Frontal cortex (tissue), 4 donors: ENCODE results near the gene AK8. TPM values are rescaled to one million over a fixed set of nuclear protein-coding genes. Genes with fewer than 3 reads are reported as not detected.
A peak's percentile ranks its signal among the peaks of the same experiment; 100 is the strongest.

Experiments
- DNase-seq, 2 donors: peaks; one replicate each; pipeline ENCODE4 v3.0.0; 2012; ENCODE audit warnings: low spot score in 2 of 2
- FAIRE-seq: peaks from 2 replicates; lab custom pipeline; 2012; peaks lifted over from hg19 to GRCh38; lab: Jason Lieb, UNC
- total RNA-seq: library from RNA; depleted of rRNA; stranded (reverse); fragments of >200 nt; gene quantifications from one replicate; pipeline ENCODE4 v1.2.3, GENCODE V29; 2014
- donor health status: control.
- donor health status: control.
- donor health status: control.

The AK8 gene
- total RNA-seq, 1 donor from 2014 or later = 1.2 TPM

DNA sequence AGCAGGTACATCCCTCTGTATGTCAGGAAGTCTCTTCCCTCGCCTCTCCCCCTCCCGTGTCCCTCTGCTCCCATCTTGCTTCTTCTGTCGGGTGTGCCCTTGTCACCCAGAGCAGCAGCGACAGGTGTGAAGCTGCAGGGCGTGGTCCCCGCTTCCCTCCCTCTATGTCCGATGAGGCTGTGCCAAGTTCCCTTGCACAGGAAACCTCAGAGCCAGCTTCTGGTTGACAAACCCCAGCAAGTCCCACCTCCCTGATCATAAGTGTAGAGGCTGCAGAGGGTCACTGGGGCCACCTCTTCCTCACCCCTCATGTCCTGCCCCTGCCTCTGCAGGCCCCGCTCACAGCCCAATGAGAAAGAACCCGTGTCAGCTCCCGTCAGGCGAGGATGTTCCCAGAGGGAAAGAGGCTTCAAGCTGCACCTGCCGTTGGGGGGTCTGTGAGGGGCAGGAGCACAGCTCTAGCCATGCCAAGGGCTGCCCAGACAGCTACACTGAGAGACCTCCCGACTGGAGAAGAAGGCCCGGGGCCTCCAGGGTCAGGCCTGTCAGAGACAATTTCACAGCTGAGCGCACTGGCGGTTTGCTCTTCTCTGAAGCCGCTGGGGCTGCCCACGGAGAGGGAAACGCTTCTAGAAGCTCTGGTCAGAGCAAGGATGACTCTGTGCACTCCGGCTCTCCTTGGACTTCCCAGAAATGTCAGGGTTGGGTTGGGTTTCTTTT is 73.3 kb downstream of the AK8 start:
- DNase-seq (no peak), FAIRE-seq (no peak)

DNA sequence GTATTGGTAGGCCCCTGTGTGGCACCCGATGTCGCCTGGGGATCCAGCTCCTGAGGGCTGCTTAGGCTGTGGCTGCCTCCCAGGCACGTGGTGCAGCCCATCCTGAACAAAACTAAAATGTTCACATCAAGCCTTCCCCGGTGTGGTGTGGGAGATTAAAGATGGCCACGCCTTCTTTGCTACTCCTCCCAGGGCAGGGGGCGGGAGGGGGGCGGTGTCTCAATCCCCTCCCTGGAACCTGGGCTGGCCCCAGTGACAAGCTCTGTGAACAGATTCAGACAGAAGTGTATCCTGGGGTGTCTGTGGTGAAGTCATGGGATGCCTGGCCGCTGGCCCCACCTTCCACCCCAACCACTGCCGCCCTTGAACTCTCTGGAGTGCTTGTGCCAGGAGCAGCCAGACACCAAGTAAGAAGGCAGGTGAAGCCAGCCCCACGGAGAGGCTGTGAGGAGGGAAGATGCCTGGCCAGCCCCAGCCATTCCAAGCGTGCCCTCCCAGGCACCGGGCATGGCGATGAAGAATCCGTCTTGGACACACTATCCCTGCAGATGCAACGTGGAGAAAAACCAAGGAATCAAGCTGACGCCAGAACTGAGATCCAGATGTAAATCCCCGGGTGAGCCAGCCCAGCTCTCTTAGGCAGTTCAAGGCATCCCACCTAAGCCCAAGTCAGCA is 75.8 kb downstream of the AK8 start:
- DNase-seq (no peak), FAIRE-seq (no peak)

DNA sequence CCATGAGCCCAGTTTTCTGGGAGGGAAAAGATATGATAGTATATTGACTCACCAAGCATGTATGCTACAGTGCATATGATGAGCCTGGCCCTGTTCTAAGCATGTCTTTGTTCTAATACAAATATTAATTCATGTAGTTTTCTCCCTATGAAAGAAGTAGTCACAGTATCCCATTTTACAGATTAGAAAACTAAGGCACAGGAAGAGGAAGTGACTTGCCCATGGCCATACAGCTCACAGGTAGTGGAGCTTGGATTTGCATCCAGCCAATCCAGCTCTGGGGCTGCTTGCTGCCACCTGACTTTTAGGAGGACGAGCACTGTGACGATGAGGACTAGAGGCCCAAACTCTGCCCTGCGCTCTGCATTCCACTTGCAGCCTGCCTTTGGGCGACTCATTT is 76.4 kb downstream of the AK8 start:
- FAIRE-seq (no peak), DNase-seq (no peak)

DNA sequence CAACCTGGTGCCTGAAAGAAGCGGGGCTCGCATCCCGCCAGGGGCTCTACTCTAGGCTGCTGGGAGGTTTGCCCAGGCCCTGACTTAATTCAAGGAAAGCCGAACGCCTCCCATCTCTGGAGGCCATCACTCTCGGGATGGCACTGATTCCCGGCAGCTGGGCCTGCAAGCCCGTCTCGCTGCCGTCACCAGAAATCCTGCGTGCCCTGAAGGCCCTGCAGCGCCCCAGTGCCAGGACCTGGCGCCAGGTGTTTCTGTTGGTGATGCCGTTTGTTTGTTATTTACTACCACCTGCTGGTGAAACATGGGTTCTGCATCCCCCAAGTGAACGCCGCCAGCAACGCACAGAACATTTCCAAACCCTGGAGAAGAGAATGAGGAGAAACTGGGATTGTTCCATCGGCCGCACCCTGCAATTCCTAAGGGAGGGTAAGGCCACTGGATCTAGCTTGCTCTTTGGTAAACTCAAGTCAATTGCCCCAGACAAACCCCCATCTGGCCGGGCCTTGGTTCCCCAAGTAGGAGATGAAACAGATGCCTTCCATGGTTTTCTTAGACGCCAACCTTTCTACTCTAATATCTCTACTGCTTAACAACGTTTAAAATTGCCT is 77.9 kb downstream of the AK8 start:
- FAIRE-seq = no peak
- DNase-seq = peak; percentile 48 to 56

DNA sequence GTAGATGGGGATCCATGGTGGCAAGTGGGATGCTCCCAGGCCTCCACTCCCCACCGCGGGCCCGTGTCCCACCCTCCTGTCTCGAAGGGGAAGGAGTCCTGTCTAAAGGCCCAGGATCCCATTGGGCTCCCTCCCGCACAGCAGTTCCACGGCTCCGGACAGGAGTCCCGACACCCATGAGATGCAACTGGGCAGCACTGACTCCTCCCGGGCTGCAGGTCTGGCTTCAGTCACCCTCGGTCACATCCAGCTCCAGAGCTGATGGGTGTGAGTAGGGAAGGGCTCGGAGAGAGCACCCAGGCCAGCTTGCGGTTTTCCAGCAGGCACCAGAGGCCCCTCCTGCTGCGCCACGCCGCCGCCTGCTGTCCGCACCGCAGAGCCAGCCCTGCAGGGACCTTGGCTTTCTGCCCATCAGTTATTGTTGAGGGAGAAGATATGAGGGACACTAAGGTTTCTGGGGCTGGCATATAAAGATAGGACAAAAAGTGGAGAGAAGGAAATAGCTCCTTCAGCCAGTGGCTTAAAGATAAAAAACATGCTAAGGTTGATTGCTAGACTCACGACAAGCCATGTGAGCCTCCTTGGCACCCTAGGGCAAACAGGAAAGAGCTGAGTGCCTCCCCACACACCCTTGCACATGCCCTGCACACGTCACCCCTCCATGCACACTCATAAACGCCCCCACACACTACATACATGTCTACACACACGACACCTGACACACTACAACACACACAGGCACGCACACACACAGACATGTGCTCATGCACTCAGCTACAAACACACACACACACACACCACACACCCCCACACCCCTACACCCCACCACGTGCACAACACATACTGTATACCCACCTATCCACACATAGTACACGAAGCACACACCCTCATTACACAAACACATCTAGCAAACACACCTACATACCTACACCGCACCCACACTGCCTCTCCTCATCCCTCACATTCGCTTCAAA is 79.0 kb downstream of the AK8 start:
- FAIRE-seq (no peak), DNase-seq (no peak)

DNA sequence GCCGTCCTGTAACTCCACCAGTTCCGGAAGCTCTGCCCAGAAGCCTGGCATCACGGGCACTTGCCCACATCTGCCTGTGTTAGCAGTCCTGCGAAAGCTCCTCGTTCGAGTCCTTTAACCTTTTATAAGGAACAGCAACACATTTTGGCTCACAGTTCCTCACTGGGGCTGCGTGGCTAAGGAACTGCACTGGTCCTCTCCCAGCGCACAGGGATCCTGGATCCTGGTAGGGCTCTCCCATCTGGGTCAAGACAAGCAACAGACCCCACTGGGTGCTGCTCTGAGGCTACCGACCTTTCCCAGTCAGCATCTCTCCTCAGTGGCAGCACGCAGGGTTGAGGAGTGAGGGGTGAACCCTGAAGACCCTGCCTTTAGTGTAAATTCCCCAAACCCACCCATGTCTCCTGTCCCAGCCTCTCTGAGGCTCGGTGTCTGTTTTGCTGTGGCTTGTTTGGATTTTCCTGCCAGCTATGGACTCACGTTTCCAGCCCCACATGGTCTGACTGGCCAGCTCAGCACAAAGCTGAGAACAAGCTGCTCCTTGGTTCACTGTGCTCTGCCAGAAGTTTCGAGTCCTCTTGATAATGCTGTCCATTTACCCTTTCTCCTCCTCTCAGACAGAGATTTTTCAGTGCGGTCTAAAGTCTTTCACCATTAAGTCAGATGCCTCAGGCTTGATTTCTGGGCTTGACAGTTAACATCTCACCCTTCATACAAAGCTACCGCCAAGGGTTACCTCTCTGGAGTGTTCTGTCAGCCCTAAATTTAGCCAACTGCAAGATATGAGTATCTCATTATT is 80.0 kb downstream of the AK8 start:
- DNase-seq (no peak), FAIRE-seq (no peak)

DNA sequence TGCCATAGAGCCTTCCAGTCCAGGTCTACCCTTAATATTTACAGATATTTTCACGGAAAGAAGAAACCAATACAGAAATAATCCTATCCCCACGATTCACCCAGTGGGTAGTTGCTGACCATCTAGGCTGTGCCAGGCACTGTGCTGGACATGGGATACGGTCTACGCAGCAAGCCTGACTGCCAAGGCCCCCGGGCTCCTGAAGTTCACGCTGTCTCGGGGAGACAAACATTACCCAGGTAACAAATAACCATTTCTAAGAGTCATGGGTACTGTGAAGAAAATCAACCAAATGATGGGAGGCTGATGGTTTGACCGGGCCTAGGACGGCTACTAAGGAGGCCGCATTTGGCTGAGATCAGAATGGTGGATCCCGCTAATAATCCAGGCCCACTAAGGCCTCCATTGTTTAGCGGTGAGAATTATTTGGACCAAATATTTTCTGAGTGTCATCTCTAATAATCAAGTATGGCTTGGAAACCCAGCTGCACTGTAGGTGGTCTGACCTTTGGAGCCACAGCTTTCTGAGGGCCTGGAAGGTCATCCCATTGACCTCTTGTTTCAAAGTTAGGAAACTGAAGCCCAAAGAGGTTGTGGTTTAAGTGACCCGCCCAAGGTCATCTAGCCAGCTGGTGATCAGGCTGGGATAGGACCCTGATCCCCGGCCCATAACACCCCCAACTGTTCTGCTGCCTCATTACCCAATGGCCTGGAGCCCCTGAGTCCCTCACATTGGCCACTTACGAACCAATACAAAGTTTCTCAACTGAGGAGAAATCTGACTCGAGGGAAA is 82.4 kb downstream of the AK8 start:
- FAIRE-seq = no peak
- DNase-seq = no peak

DNA sequence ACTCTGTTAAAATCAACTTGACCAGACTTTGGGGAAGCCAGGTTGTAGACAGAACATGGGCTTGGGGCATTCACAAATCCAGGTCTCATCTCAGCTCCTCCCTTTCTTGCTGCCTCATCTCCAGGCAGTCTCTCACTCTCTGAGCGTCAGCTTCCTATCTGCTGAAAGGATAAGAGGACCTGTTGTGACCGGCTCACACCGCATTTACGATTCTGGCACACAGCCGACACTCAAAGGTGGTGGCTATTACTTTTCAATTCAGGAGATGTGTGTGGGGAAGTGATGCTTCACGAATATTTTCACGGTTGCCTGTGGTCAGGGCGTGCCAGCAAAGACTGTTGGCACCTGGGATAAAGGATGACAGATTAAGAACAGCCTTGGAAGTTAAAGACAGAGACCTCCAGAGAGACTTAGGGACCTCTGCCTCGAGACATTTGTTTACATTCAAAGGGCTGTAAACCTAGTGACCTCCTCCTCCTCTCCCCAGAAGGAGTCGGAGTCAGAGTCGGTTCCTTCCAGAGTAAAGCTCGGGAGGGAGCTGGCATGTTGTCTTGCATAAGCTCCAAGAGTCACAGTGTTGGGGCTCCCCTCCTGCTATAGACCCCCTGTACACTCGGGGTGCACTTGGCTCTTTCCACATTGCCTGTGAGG is 83.2 kb downstream of the AK8 start:
- DNase-seq = no peak
- no peak for FAIRE-seq

DNA sequence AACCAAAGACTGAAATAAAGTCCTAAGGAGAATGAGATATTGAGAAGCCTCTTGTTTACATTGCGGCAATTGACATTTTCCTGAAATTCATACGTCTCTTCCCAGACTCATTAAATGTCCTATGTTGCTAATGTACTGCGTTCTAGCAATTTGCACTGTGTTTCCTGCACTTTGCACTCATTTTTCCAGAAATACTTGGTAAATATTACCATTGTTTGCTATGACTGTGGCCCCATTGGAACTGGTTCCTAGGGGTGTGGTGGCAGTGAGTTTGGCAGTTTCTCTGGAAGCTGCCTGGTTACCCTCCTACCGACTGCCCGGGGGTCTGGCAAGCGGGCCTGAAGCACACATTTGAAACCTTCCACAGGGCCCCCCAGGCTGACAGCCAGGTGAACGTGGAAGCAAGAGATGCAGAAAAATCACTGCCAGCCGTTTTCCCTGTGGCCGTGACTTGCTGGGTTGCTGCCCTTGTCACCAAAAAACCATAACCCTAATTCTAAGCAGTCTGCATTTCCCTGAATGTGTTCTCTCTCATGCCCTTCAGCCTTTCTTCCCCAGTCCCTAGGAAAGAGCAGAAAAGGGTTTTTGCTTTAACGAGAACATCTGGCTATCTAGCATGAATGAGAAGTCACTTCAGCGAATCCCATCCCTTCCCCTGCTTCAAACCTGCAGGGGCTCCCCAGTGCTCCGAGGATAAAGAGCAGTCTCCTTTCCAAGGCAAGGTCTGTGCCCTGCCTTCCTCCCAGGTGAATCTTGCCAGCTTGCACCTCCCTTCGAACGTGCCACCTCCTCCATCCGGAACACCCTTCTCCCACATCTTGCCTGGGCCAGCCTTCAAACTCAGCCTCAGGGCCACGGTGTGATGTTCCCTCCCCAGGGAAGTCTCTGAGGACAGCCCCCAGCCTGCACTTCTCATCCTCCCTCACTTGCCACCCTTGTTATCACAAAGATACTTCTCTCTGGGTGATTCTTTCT is 84.2 kb downstream of the AK8 start:
- no peak for DNase-seq
- no peak for FAIRE-seq

DNA sequence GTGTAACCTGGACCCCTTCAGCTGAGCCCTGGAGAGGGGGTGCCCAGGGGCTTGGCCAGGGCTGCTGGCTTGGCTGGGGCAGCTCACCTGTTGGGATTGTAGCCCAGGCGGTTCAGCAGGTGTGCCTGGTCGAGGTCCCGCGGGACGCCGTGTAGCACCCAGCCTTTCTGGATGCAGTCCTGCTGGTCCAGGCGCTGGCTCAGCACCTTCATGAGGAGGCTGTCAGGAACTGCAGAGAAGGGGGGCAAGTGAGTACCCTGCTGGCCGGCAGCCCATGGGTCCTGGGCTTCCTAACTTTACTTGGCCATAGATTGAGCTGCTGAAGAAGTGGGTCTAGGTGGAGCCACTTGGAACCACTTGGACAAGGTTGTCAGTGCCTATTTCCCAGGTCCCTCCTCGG is 85.5 kb downstream of the AK8 start:
- FAIRE-seq (no peak), DNase-seq (no peak)

DNA sequence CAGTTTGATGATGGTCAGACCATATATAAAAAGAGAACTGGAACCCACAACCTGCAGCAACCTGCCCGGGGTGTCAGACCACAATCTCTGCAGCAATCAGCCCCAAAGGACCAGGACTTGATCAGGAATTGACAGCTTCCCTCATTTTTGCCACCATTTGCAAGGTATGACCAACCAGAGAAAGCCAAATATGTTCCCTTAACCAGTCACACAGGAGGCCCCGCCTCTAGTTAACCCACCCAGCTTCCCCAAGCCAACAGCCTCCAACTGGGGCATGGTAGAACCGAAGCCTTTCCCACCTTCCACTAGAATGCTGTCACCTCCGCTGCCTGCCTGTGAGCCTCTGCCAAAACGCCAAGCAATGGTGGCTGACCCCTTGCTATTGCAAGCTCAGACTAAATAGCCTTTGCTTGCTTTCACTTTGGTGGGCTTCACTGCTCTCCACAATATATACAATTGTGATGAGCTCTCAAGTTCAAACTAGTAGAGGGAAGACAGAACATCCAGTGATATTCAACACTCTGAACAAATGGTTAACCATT is 86.3 kb downstream of the AK8 start:
- FAIRE-seq = no peak
- DNase-seq = no peak

DNA sequence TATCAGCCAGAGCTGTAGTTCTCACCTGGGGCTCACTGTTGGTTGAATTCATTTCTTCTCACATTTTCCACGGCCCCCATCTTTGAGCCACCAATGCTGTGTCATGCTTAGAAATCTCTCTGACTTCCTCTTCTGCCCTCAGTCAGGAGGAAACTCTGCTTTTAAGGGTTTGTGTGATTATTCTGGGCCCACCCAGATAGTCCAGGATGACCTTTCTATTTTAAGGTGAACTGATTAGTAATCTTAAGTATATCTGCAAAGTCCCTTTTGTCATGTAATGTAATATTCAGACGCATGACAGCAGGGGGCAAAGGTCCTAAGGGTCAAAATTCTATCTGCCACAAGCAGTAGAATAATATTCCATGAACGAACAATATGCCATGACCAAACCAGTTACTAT is 88.4 kb downstream of the AK8 start:
- DNase-seq (no peak), FAIRE-seq (no peak)

DNA sequence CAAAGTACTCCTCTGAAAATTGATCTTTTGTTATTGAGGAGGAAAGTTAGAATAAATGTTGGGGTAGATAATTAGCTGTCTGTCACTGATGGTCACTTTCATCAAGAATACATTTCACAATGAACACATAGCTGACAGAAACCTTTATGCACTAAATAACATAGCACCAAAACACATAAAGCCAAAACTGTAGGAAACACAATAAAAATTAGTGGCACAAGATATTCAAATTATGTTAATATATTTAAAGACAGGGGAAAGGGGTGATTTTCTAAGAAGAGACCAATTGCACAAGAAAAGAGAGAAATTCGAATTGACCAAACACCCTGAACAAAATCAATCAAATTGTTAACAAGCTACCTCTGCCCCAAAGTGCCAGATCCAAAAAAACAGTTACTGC is 89.7 kb downstream of the AK8 start:
- no peak for DNase-seq
- FAIRE-seq = no peak

DNA sequence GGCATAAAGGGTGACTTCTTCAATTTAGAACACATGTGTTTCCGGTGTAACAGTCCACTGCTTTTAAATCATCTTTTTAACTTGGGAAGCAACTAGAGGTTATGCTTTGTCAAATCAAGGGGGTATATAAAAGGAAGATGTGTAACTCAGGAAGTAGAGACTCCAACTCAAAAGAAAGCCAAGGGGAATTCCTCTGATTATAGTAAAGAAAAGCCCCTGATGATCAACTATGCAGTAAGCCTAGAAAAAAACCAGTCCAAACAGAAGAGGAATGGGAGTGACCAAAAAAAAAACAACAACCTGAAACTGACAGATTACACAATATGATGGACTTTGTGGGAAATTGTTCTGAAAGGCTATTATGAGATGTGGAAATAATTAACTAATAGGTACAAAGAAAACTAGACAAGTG is 90.3 kb downstream of the AK8 start:
- DNase-seq (no peak), FAIRE-seq (no peak)

DNA sequence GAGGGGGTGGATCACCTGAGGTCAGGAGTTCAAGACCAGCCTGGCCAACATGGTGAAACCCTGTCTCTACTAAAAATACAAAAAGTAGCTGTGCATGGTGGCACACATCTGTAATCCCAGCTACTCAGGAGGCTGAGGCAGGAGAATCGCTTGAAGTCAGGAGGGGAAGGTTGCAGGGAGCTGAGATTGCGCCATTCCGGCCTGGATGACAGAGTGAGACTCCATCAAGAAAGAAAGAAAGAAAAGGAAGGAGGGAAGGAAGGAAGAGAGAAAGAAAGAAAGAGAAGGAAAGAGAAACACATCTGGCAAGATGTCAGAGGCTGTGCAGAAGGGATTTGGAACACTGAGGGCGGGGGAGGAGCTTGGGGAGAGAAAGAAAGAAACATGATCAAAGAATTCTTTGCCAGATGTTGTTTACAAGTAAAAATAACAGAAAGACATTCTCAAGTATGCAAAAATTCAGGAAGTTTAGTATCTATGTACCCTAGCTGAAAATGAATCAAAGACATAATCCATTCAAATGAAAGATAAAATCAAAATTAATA is 93.7 kb downstream of the AK8 start:
- FAIRE-seq (no peak), DNase-seq (no peak)

DNA sequence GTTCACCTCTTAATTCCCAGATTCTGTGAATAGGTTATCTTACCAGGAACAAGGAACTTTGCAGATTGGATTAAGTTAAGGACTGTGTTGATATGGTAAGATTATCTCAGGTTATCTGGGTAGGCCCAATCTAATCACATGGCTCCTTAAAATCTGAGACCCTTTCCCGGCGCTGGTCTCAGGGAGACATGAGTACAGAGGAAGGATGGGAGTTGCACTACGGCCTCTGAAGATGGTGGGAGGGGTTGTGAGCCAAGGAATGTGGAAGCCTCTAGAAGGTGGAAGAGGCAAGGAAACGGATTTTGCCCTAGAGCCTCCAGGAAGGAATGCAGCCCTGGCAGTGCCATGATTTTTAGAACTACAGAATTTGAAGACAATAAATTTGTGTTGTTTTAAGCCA is 95.1 kb downstream of the AK8 start:
- DNase-seq = no peak
- no peak for FAIRE-seq

DNA sequence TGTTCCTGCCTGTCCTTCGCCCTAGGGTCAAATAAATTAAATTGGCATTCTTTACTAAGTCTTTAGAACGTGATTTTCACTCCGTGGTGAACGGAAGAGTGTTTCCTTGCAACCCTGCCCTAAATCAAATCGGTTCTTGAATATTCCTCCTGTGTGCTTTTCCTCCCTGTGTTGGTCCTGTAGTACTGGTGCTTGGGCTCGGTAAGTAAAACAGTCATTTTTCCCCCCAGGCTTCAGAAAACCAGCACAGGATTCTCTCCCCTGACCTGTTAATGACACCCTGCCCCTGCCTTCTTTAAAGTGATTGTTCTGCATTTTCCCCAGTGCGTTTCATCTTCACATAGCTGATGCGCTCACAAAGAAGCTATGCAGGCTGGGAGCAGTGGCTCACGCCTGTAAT is 96.0 kb downstream of the AK8 start:
- DNase-seq (no peak), FAIRE-seq (no peak)
